HFFc6 (cell line): Measurements from ENCODE around the gene RCSD1. TPM values are rescaled to one million over a fixed set of nuclear protein-coding genes. Genes with fewer than 3 reads are reported as not detected.

Experiments used
- DNase-seq: peaks from one replicate; pipeline ENCODE4 v3.0.0-alpha.2; 2018
- H3K27ac Mint-ChIP-seq: 2 replicates; pipeline ENCODE4 v1.8.0; 2020; ENCODE audit warnings: mild to moderate bottlenecking, mixed read lengths
- H3K27me3 Mint-ChIP-seq: 2 replicates; pipeline ENCODE4 v1.8.0; 2021; ENCODE audit warnings: mild to moderate bottlenecking, moderate library complexity, mixed read lengths; ENCODE audit not compliant: insufficient read depth
- H3K36me3 Mint-ChIP-seq: 2 replicates; pipeline ENCODE4 v1.8.0; 2021; ENCODE audit warnings: low read depth, mixed read lengths
- H3K4me1 Mint-ChIP-seq: 2 replicates; pipeline ENCODE4 v1.8.0; 2020; ENCODE audit warnings: low read depth, mixed read lengths
- H3K4me3 Mint-ChIP-seq: 2 replicates; pipeline ENCODE4 v1.8.0; 2020; ENCODE audit warnings: mild to moderate bottlenecking, moderate library complexity, mixed read lengths
- H3K9me3 Mint-ChIP-seq: 2 replicates; pipeline ENCODE4 v1.8.0; 2020; ENCODE audit warnings: mild to moderate bottlenecking, mixed read lengths
- CTCF ChIP-seq: fragments of 200-600 bp; sonication (generic); IDR thresholded peaks from 2 replicates; pipeline ENCODE4 v1.5.0; 2021; ENCODE audit warnings: antibody characterized with exemption, mild to moderate bottlenecking
- total RNA-seq, 6 experiments: library from RNA; stranded (reverse); fragmentation: NEBNext Ultra II Directional; extraction: Animal tissue kit (Norgen Biotek cat#: 25700); gene quantifications; 2 replicates in 1 of 6; 3 replicates in 5 of 6; pipeline ENCODE4 v1.2.3, GENCODE V29; 2021

Gene RCSD1
- total RNA-seq, 6 experiments from 2014 or later: not detected

- Mint-ChIP-seq H3K9me3 (no peaks in the 10 kb centered on the region), H3K36me3 (no peaks in the 10 kb centered on the region), H3K27ac (no peak overlapping the region), H3K4me1 (peaks cover 7% of the 10 kb centered on the region), H3K27me3 (peaks cover 56% of the 10 kb centered on the region), H3K4me3 (no peak overlapping the region)
- no peak for TF ChIP-seq CTCF
- no peak for DNase-seq
Observed at GRCh38 chr1:167635941-167636340, 5.9 kb downstream of the RCSD1 start.

GRCh38 chr1:167638064-167638463 lies 8.0 kb downstream of the RCSD1 start:
- Mint-ChIP-seq H3K36me3 (no peaks in the 10 kb centered on the region), H3K4me1 (peaks cover 5% of the 10 kb centered on the region; the same call in 1 of the 2 replicates), H3K27me3 (peaks cover 51% of the 10 kb centered on the region), H3K9me3 (no peaks in the 10 kb centered on the region), H3K4me3 (no peak overlapping the region), H3K27ac (no peak overlapping the region)
- no peak for TF ChIP-seq CTCF
- no peak for DNase-seq

GRCh38 chr1:167640051-167640450 lies 10.0 kb downstream of the RCSD1 start:
- peaks cover 54% of the 10 kb centered on the region for H3K27me3 Mint-ChIP-seq
- H3K9me3 Mint-ChIP-seq: no peaks in the 10 kb centered on the region
- H3K27ac Mint-ChIP-seq: no peak overlapping the region
- DNase-seq: no peak
- H3K36me3 Mint-ChIP-seq: no peaks in the 10 kb centered on the region
- TF ChIP-seq CTCF: no peak
- peaks cover 5% of the 10 kb centered on the region; the same call in 1 of the 2 replicates for H3K4me1 Mint-ChIP-seq
- no peak overlapping the region for H3K4me3 Mint-ChIP-seq

GRCh38 chr1:167641786-167642500 lies 11.9 kb downstream of the RCSD1 start:
- Mint-ChIP-seq H3K4me1 (peaks cover 2% of the 10 kb centered on the region; the same call in 1 of the 2 replicates), H3K4me3 (no peak overlapping the region), H3K27ac (no peak overlapping the region), H3K36me3 (no peaks in the 10 kb centered on the region), H3K9me3 (no peaks in the 10 kb centered on the region), H3K27me3 (peaks cover 54% of the 10 kb centered on the region)
- no peak for TF ChIP-seq CTCF
- DNase-seq: no peak

GRCh38 chr1:167642501-167642826 lies 12.4 kb downstream of the RCSD1 start:
- TF ChIP-seq CTCF: no peak
- H3K4me3 Mint-ChIP-seq: no peak overlapping the region
- DNase-seq: no peak
- H3K4me1 Mint-ChIP-seq: no peaks in the 10 kb centered on the region
- H3K27me3 Mint-ChIP-seq: peaks cover 54% of the 10 kb centered on the region
- no peaks in the 10 kb centered on the region for H3K9me3 Mint-ChIP-seq
- no peak overlapping the region for H3K27ac Mint-ChIP-seq
- H3K36me3 Mint-ChIP-seq: no peaks in the 10 kb centered on the region
